Upper lobe of left lung (tissue), 4 donors: Measurements from ENCODE around the gene SLC38A11.

Experiments
- CTCF ChIP-seq, 6 experiments: fragments of 450-650 bp in 4 of 6; fragments of 200-600 bp in 2 of 6; sonication (generic) in 2 of 6; IDR thresholded peaks; one replicate each; pipeline ENCODE4 v1.5.1; 2016 to 2019; ENCODE audit warnings: antibody characterized with exemption in 6 of 6
- EP300 ChIP-seq, 4 donors: sonication (generic); formaldehyde crosslinking; IDR thresholded peaks; one replicate each; pipeline ENCODE4 v1.5.1; 2017; ENCODE audit warnings: antibody characterized with exemption in 4 of 4, control low read depth in 2 of 4
- POLR2A ChIP-seq, 4 donors: fragments of 450-650 bp; IDR thresholded peaks; one replicate each; pipeline ENCODE4 v1.5.1; 2016 to 2017; ENCODE audit warnings: antibody characterized with exemption in 4 of 4, mild to moderate bottlenecking in 2 of 4
- POLR2AphosphoS5 ChIP-seq, 2 donors: sonication (generic); formaldehyde crosslinking; IDR thresholded peaks; one replicate each; pipeline ENCODE4 v1.5.1; 2017; ENCODE audit warnings: antibody characterized with exemption in 2 of 2

- TF ChIP-seq CTCF (IDR thresholded peaks at IDR 0.05) = no peak
- no peak for TF ChIP-seq POLR2AphosphoS5 (IDR thresholded peaks at IDR 0.05)
- TF ChIP-seq POLR2A (IDR thresholded peaks at IDR 0.05) = no peak
- TF ChIP-seq EP300 (IDR thresholded peaks at IDR 0.05) = no peak
Observed at GRCh38 chr2:164960159-164960558, 4.8 kb upstream of the SLC38A11 start.
